ENCODE data around the gene RASA2. TPM values are rescaled to one million over a fixed set of nuclear protein-coding genes. Genes with fewer than 3 reads are reported as not detected.

RASA2 gene
- total RNA-seq, 4 donors from 2014 or later: 9.1 to 12.8 (median 10.6) TPM

DNA sequence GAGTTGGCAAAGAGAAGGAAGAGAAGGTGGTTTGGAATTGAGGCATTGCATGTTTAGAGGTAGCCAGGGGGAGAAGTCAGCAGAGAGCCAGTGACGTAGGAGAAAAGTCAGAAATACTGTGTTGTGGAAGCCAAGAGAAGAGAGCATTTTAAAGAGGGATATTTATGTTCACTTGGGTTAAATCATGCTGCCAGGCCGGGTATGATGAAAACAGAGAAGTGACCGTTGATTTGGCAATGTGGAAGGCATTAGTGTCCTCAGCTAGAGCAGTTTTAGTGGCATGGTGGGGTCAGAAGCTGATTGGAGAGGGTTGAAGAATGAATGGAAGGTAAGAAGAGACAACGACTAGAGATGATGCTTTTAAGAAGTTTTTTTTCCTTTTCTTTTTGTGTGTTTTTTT, 24.5 kb downstream of the RASA2 start:
- TF ChIP-seq POLR2A (IDR thresholded peaks at IDR 0.05; ENCODE audit: low read depth) (no peak), CTCF (IDR thresholded peaks at IDR 0.05) (no peak), POLR2AphosphoS5 (IDR thresholded peaks at IDR 0.05) (no peak), EP300 (IDR thresholded peaks at IDR 0.05) (no peak)
- intact Hi-C loops (cut with DNase I): no loop called here
- Histone ChIP-seq H3K9me3 (no peaks in the 10 kb centered on the region), H3K4me3 (no peak overlapping the region), H3K27me3 (no peaks in the 10 kb centered on the region), H3K4me1 (peaks cover 0 to 5% (median 0%) of the 10 kb centered on the region in 4 donors), H3K27ac (replicated peaks in 1 of 4) (no peak overlapping the region), H3K36me3 (peaks cover under 1 to 28% (median 10%) of the 10 kb centered on the region in 4 donors)
- 82% methylated on average over 4 of the region's 4 CpGs for WGBS
- DNase-seq (ENCODE audit: extremely low spot score): no peak

- H3K27ac ChIP-seq (replicated peaks in 1 of 4): no peak overlapping the region
- H3K4me3 ChIP-seq: no peak overlapping the region
- peaks cover 0 to 5% (median 0%) of the 10 kb centered on the region in 4 donors for H3K4me1 ChIP-seq
- TF ChIP-seq CTCF (IDR thresholded peaks at IDR 0.05) (no peak), EP300 (IDR thresholded peaks at IDR 0.05) (no peak), POLR2AphosphoS5 (IDR thresholded peaks at IDR 0.05) (no peak), POLR2A (IDR thresholded peaks at IDR 0.05; ENCODE audit: low read depth) (no peak)
- peaks cover 10 to 48% (median 29%) of the 10 kb centered on the region in 4 donors for H3K36me3 ChIP-seq
- DNase-seq (ENCODE audit: extremely low spot score): no peak
- no peaks in the 10 kb centered on the region for H3K9me3 ChIP-seq
- intact Hi-C loops (cut with DNase I): no loop called here
- no peaks in the 10 kb centered on the region for H3K27me3 ChIP-seq
Observed at GRCh38 chr3:141514382-141514781, 27.6 kb downstream of the RASA2 start.

- Histone ChIP-seq H3K4me3 (no peak overlapping the region), H3K27me3 (no peaks in the 10 kb centered on the region), H3K9me3 (no peaks in the 10 kb centered on the region), H3K4me1 (peaks cover 0 to 4% (median 0%) of the 10 kb centered on the region in 4 donors), H3K27ac (replicated peaks in 1 of 4) (no peak overlapping the region), H3K36me3 (peaks cover 5 to 64% (median 32%) of the 10 kb centered on the region in 4 donors)
- intact Hi-C loops (cut with DNase I): no loop called here
- no peak for DNase-seq (ENCODE audit: extremely low spot score)
- 85% methylated on average over 3 of the region's 3 CpGs for WGBS
- TF ChIP-seq CTCF (IDR thresholded peaks at IDR 0.05) (no peak), EP300 (IDR thresholded peaks at IDR 0.05) (no peak), POLR2AphosphoS5 (IDR thresholded peaks at IDR 0.05) (no peak), POLR2A (IDR thresholded peaks at IDR 0.05; ENCODE audit: low read depth) (no peak)
Observed at GRCh38 chr3:141519587-141519986, 32.8 kb downstream of the RASA2 start.

- Histone ChIP-seq H3K4me1 (peaks cover 0 to 18% (median 4%) of the 10 kb centered on the region in 4 donors), H3K27ac (replicated peaks in 1 of 4) (no peak overlapping the region), H3K4me3 (no peak overlapping the region), H3K9me3 (no peaks in the 10 kb centered on the region), H3K36me3 (peaks cover 2 to 51% (median 21%) of the 10 kb centered on the region in 4 donors), H3K27me3 (no peaks in the 10 kb centered on the region)
- TF ChIP-seq POLR2AphosphoS5 (IDR thresholded peaks at IDR 0.05) (no peak), EP300 (IDR thresholded peaks at IDR 0.05) (no peak), CTCF (IDR thresholded peaks at IDR 0.05) (no peak), POLR2A (IDR thresholded peaks at IDR 0.05; ENCODE audit: low read depth) (no peak)
- no peak for DNase-seq (ENCODE audit: extremely low spot score)
- intact Hi-C loops (cut with DNase I): no loop called here
Observed at GRCh38 chr3:141521781-141522180, 35.0 kb downstream of the RASA2 start.
